ENCODE results near the gene C6orf136. TPM values are rescaled to one million over a fixed set of nuclear protein-coding genes. Genes with fewer than 3 reads are reported as not detected.

The C6orf136 gene
- total RNA-seq, 4 donors from 2014 or later, result 10.0 to 31.3 (median 15.5) TPM

- peaks cover 78% of the 10 kb centered on the region for H3K4me1 ChIP-seq
- H3K27me3 ChIP-seq, result no peaks in the 10 kb centered on the region
- H3K9me3 ChIP-seq, result no peaks in the 10 kb centered on the region
- DNase-seq (ENCODE audit: low spot score in 2 of 2), result no peak
- peak overlapping the region; percentile 68 for H3K4me3 ChIP-seq
- H3K36me3 ChIP-seq, result peaks cover 5% of the 10 kb centered on the region
- peak overlapping the region; percentile 98 for H3K27ac ChIP-seq
- WGBS, result 4% methylated on average over 7 of the region's 7 CpGs
- TF ChIP-seq EP300 (IDR thresholded peaks at IDR 0.05) (no peak), CTCF (IDR thresholded peaks at IDR 0.05) (no peak), POLR2A (IDR thresholded peaks at IDR 0.05) (no peak), POLR2AphosphoS5 (IDR thresholded peaks at IDR 0.05) (no peak)
Observed at GRCh38 chr6:30683183-30683979, 36.4 kb downstream of the C6orf136 start.

GRCh38 chr6:30683980-30684338, 37.0 kb downstream of the C6orf136 start:
- no peak for DNase-seq (ENCODE audit: low spot score in 2 of 2)
- Histone ChIP-seq H3K27ac (peak overlapping the region; percentile 98), H3K36me3 (no peaks in the 10 kb centered on the region), H3K4me1 (peaks cover 82% of the 10 kb centered on the region), H3K9me3 (no peaks in the 10 kb centered on the region), H3K4me3 (peak overlapping the region; percentile 68), H3K27me3 (no peaks in the 10 kb centered on the region)
- TF ChIP-seq POLR2A (IDR thresholded peaks at IDR 0.05) (no peak), EP300 (IDR thresholded peaks at IDR 0.05) (no peak), POLR2AphosphoS5 (IDR thresholded peaks at IDR 0.05) (no peak), CTCF (IDR thresholded peaks at IDR 0.05) (no peak)
- 6% methylated on average over 2 of the region's 2 CpGs for WGBS

- TF ChIP-seq CTCF (IDR thresholded peaks at IDR 0.05) (no peak), POLR2AphosphoS5 (IDR thresholded peaks at IDR 0.05) (no peak), POLR2A (IDR thresholded peaks at IDR 0.05) (no peak)
- WGBS, result 9% methylated on average over 19 of the region's 21 CpGs
- Histone ChIP-seq H3K27me3 (no peaks in the 10 kb centered on the region), H3K4me3 (peak overlapping the region; percentile 68), H3K9me3 (no peaks in the 10 kb centered on the region), H3K27ac (peak overlapping the region; percentile 98), H3K4me1 (peaks cover 82% of the 10 kb centered on the region), H3K36me3 (no peaks in the 10 kb centered on the region)
- DNase-seq (ENCODE audit: low spot score in 2 of 2), result no peak
Observed at GRCh38 chr6:30684386-30685156, 37.6 kb downstream of the C6orf136 start.

GRCh38 chr6:30685157-30686008, 38.5 kb downstream of the C6orf136 start:
- H3K27me3 ChIP-seq, result no peaks in the 10 kb centered on the region
- no peak for TF ChIP-seq POLR2A (IDR thresholded peaks at IDR 0.05)
- no peak for TF ChIP-seq POLR2AphosphoS5 (IDR thresholded peaks at IDR 0.05)
- no peak for TF ChIP-seq EP300 (IDR thresholded peaks at IDR 0.05)
- no peak for TF ChIP-seq CTCF (IDR thresholded peaks at IDR 0.05)
- 8% methylated on average over 25 of the region's 29 CpGs for WGBS
- H3K4me3 ChIP-seq, result peak overlapping the region; percentile 68
- DNase-seq (ENCODE audit: low spot score in 2 of 2), result no peak
- peaks cover 84% of the 10 kb centered on the region for H3K4me1 ChIP-seq
- no peaks in the 10 kb centered on the region for H3K9me3 ChIP-seq
- no peaks in the 10 kb centered on the region for H3K36me3 ChIP-seq
- H3K27ac ChIP-seq, result peak overlapping the region; percentile 98
